ENCODE measurements around the gene DNAI1. TPM values are rescaled to one million over a fixed set of nuclear protein-coding genes. Genes with fewer than 3 reads are reported as not detected.

The DNAI1 gene
- total RNA-seq, 4 donors from 2014 or later: not detected

DNA sequence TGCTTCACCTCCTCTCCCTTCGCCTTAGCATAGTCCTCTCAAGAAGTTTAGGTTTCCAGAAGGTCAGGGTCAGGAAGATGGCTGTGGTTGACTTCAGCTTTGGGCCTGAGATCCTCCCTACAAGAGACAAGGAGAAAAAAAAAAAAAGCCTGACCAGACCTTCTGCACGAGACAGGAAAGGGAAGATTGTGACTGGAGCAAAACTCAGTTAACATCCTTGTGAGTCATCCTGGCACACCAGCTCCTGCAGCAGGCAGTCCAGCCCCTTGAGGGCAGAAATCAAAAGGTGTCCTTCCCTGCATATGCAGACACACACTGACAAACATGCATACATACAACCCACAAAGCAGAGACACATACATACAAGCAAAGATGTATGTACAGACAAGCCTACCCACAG is 82.2 kb downstream of the DNAI1 start:
- no peak for DNase-seq (ENCODE audit: low spot score)
- no peak for ATAC-seq (ENCODE audit: low FRiP score)
- TF ChIP-seq, protein P1, sequence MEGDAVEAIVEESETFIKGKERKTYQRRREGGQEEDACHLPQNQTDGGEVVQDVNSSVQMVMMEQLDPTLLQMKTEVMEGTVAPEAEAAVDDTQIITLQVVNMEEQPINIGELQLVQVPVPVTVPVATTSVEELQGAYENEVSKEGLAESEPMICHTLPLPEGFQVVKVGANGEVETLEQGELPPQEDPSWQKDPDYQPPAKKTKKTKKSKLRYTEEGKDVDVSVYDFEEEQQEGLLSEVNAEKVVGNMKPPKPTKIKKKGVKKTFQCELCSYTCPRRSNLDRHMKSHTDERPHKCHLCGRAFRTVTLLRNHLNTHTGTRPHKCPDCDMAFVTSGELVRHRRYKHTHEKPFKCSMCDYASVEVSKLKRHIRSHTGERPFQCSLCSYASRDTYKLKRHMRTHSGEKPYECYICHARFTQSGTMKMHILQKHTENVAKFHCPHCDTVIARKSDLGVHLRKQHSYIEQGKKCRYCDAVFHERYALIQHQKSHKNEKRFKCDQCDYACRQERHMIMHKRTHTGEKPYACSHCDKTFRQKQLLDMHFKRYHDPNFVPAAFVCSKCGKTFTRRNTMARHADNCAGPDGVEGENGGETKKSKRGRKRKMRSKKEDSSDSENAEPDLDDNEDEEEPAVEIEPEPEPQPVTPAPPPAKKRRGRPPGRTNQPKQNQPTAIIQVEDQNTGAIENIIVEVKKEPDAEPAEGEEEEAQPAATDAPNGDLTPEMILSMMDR (IDR thresholded peaks at IDR 0.05): no peak

DNA sequence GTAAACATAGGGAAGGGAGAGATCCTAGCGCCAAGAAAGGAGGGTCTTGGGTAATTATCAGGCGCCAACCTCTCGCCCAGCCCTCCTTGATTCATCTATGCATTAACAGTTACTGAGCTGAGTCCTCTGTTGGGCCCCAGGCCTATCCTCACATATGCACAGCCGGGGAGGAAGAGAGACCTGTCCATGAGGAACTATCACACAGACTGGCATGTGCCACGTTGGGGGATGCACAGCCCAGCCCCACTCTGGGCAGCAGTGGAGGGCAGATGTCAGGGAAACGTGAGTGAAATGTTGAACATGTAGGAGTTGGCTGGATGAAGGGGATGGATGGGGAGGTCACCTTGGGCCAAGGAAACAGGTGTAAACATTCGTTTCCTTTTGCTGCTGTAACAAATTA is 82.9 kb downstream of the DNAI1 start:
- ATAC-seq (ENCODE audit: low FRiP score) (no peak), DNase-seq (ENCODE audit: low spot score) (no peak)

DNA sequence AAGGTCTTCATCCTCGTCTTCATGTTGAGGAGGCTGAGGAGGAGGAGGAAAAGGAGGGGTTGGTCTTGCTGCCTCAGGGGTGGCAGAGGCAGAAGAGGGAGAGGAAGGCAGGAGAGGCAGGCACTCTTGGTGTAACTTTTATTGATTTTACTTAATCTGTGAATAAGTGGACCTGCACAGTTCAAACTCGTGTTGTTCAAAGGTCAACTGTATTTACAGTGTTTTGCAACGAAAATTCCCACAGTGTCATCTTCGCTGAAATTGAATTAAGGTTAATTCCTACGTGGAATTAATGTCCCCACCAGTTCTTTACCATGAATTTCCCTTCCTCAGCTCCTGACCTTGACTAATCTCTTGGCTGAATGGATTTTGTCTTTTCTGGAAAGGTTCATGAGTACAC is 85.4 kb downstream of the DNAI1 start:
- DNase-seq (ENCODE audit: low spot score): no peak
- ATAC-seq (ENCODE audit: low FRiP score): no peak
- TF ChIP-seq, protein P1 (IDR thresholded peaks at IDR 0.05): no peak

More for the DNA sequence above, 82.9 kb downstream of the DNAI1 start:
- TF ChIP-seq, protein P1 (IDR thresholded peaks at IDR 0.05): no peak

DNA sequence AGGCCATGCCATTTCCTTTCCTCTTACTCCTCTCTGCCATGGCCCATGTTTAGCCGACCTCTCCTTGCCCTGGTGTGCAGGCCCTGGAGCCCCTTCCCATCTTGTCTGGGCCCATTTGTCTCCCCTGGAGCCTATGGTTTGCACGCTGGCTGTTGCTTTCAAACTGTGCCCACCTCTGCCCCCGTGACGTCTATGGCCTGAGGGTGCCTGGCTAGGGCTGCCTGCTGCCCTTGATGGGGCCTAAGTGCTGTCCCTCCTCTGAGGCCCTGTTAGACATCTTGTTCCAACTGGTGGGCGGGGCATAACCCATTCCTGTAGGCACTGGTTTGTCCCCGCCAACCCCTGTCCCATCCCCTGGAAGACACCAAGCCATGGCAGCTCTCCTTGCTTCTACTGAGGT is 86.9 kb downstream of the DNAI1 start:
- DNase-seq (ENCODE audit: low spot score): no peak
- TF ChIP-seq, protein P1 (IDR thresholded peaks at IDR 0.05): no peak
- no peak for ATAC-seq (ENCODE audit: low FRiP score)

DNA sequence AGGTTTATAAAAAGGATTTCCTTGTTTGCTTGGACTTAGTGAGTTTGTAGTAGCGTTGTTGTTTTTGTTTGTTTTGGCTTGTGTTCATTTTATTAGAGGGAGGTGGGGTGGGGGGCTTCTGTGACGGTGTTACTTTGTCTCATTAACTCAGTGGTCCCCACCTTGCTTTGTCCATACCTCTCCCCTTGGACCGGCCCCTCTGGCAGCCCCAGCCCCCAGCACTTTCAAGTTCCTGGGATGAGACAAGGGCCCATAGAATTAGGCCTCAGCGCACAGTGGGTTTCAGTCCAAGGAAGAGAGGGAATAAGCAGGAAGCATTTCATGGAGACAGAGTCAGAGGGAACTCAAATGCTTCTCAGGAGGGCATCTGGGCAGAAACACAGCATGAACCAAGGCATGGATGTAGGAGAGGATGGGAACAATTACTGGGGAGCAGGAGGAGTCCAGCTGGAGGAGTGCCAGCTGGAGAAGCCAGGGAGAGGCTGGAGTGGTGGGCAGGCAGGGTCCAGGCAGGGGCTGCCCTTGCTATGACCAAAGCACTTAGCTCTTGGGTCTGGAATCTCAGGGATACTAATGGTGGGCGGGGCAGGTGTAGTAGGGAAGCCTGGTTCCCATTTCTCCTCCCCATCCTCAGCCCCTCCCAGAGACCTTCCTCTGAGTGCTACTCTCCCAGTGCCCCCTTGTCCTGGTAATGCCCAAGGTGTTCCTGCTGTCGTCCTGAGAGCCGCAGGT is 87.7 kb downstream of the DNAI1 start:
- DNase-seq (ENCODE audit: low spot score): no peak
- TF ChIP-seq, protein P1 (IDR thresholded peaks at IDR 0.05): no peak
- ATAC-seq (ENCODE audit: low FRiP score): no peak

DNA sequence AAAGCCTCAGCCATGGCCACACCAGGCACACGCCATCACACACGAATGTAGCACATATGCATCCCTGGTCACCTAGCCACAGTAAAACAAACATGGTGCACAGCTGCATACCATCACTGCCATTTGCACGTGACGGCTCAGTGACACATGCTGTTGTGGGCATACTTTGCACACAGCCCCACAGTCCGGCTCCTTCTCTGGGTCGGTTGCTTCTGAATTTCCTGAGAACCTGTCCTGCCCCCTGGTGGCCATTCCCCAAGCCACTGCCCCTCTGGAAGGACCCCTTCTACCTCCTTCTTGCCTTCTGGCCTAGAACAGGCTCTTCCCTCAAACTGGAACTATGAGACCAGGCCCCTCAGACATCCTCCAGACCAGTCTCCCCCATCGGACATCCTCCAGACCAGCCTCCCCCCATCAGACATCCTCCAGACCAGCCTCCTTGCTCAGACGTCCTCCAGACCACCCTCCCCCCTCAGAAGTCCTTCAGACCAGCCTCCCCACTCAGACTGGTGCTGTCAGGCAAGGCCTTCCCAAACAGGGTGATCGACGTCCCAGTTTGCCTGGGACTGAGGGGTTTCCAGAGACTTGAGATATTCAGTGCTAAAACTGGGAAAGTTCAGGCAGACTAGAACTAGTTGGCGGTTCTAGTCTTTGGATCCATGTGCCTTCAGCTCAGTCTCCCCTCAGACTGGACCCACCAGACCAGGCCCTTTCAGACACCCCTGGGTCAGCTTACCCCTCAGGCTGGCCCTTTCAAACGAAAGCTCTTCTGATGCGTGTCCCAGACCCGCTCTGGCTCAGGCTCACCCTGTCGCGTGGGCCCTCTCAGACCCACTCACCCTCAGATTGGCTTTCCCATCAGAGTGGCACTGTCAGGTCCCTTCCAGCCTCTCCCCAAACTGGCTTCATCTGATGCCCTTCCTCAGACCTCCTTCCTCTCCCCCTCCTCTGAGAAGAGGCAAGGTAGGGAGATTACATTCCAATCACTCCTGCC is 88.5 kb downstream of the DNAI1 start:
- peak; percentile 32 for ATAC-seq (ENCODE audit: low FRiP score)
- DNase-seq (ENCODE audit: low spot score): peak; percentile 65

More for the DNA sequence above, 88.5 kb downstream of the DNAI1 start:
- TF ChIP-seq, protein P1 (IDR thresholded peaks at IDR 0.05): peak in 1 of 3 donors; percentile 44
